ENCODE data around the gene TRAPPC12.

TRAPPC12 gene

DNA sequence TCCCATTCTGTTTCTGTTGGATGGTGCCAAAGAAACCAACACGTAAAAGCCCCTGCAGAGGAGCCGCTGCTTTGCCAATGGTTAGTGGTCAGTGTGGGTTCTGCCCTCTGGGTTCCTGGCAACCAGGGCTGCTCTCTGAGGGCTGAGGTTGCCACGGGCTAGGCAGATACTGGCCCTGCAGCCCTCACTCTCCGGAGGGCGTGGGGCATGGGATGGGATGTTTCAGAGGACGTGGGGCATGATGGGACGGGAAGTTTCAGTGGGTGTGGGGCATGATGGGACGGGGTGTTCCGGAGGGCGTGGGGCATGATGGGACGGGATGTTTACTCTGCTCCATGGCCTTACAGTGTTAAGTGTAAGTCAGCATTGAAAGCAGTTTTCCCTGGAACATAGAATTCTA is 105.7 kb downstream of the TRAPPC12 start:
- Histone ChIP-seq H2BK5ac (ENCODE audit: low read length) (no peak overlapping the region), H3K9ac (ENCODE audit: low read depth, low read length, poor library complexity) (peak overlapping the region; percentile 39), H2AK5ac (ENCODE audit: low read depth, low read length) (no peak overlapping the region), H3K36me3 (replicated peaks in 1 of 2; ENCODE audit: control insufficient read depth in 2 of 2, insufficient read depth in 2 of 2, low read length in 2 of 2) (peaks cover 1 to 31% of the 10 kb centered on the region in 2 donors), H3K4me3 (ENCODE audit: low read length in 2 of 2) (no peak overlapping the region), H3K4me2 (ENCODE audit: insufficient read depth, low read length, poor library complexity, severe bottlenecking) (no peak overlapping the region), H3K9me3 (replicated peaks in 1 of 2; ENCODE audit: control insufficient read depth in 2 of 2, insufficient read depth in 1 of 2, low read depth in 1 of 2, low read length in 2 of 2) (peaks cover 0 to 21% of the 10 kb centered on the region in 2 donors), H3K18ac (ENCODE audit: low read length) (no peak overlapping the region), H4K8ac (ENCODE audit: low read depth, low read length) (no peak overlapping the region), H3K14ac (ENCODE audit: low read length) (peak overlapping the region; percentile 84), H4K91ac (ENCODE audit: low read depth, low read length, poor library complexity) (no peak overlapping the region), H3K27me3 (ENCODE audit: control insufficient read depth in 3 of 3, insufficient read depth in 3 of 3, low read depth in 1 of 3, low read length in 3 of 3) (no peaks in the 10 kb centered on the region), H3K23ac (ENCODE audit: low read depth, low read length, poor library complexity) (no peak overlapping the region), H2BK120ac (ENCODE audit: low read depth, low read length) (no peak overlapping the region), H2BK15ac (ENCODE audit: low read length) (no peak overlapping the region), H3K79me1 (ENCODE audit: low read depth, low read length) (peaks cover 2% of the 10 kb centered on the region), H3K27ac (replicated peaks; ENCODE audit: low read length) (no peak overlapping the region), H2BK12ac (ENCODE audit: low read length) (peak overlapping the region; percentile 46), H2AFZ (ENCODE audit: low read length) (no peak overlapping the region), H3K4me1 (ENCODE audit: control insufficient read depth in 2 of 2, insufficient read depth in 1 of 2, low read depth in 1 of 2, low read length in 2 of 2) (peaks cover 3 to 4% of the 10 kb centered on the region in 2 donors), H3K4ac (ENCODE audit: low read length) (no peak overlapping the region)
- WGBS, 2 donors (ENCODE audit: extremely low coverage in 2 of 2, insufficient read length in 2 of 2, insufficient replicate concordance in 1 of 2): no CpG with 5 or more reads among the region's 11 CpGs
- DNase-seq (ENCODE audit: low spot score): no peak

DNA sequence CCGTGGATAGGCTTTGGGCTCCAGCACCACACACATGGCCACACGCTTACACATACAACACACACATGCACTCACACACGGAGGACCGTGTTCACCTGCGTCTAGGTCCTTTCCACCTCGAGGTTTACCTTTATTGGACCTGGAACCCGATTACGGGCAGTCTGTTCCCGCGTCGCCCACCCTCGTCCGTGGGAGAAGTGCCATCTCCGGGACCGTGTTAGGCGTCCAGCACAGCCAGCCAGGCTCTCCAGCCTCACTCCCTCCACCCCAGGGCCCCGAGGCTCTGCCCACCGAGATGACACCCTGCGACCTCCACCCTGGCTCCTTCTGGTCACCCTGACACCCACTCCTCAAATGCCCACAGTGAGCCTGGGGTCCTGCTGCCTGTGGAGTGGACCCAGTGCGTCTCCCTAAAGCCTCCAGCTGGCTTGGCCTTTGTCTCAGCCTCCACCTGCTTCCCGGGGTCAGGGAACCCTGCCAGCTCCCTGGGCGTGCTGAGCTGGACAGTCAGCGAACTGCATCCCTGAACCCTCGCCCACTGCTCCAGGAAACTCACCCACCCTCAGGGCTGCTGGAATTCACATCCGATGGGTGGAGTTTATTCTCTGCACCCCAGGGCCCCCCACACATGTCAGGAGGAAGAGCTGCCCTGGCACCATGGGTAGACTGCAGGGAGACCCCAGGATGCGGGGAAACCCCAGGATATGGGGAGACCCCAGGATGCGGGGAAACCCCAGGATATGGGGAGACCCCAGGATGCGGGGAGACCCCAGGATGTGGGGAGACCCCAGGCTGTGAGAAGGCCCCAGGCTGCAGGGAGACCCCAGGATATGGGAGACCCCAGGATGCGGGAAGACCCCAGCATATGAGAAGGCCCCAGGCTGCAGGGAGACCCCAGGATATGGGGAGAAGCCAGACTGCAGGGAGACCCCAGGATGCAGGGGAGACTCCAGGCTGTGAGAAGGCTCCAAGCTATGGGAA is 106.8 kb downstream of the TRAPPC12 start:
- Histone ChIP-seq H4K91ac (ENCODE audit: low read depth, low read length, poor library complexity) (no peak overlapping the region), H3K79me1 (ENCODE audit: low read depth, low read length) (peaks cover 2% of the 10 kb centered on the region), H2BK5ac (ENCODE audit: low read length) (peak overlapping the region; percentile 67), H3K27me3 (ENCODE audit: control insufficient read depth in 3 of 3, insufficient read depth in 3 of 3, low read depth in 1 of 3, low read length in 3 of 3) (no peaks in the 10 kb centered on the region), H3K27ac (replicated peaks; ENCODE audit: low read length) (no peak overlapping the region), H2AK5ac (ENCODE audit: low read depth, low read length) (peak overlapping the region; percentile 34), H2BK12ac (ENCODE audit: low read length) (no peak overlapping the region), H2BK15ac (ENCODE audit: low read length) (no peak overlapping the region), H3K14ac (ENCODE audit: low read length) (no peak overlapping the region), H2AFZ (ENCODE audit: low read length) (no peak overlapping the region), H3K36me3 (replicated peaks in 1 of 2; ENCODE audit: control insufficient read depth in 2 of 2, insufficient read depth in 2 of 2, low read length in 2 of 2) (peaks cover 1 to 24% of the 10 kb centered on the region in 2 donors), H3K9ac (ENCODE audit: low read depth, low read length, poor library complexity) (no peak overlapping the region), H3K4ac (ENCODE audit: low read length) (no peak overlapping the region), H4K8ac (ENCODE audit: low read depth, low read length) (no peak overlapping the region), H3K18ac (ENCODE audit: low read length) (peak overlapping the region; percentile 69), H3K4me2 (ENCODE audit: insufficient read depth, low read length, poor library complexity, severe bottlenecking) (no peak overlapping the region), H2BK120ac (ENCODE audit: low read depth, low read length) (no peak overlapping the region), H3K9me3 (replicated peaks in 1 of 2; ENCODE audit: control insufficient read depth in 2 of 2, insufficient read depth in 1 of 2, low read depth in 1 of 2, low read length in 2 of 2) (peaks cover 0 to 21% of the 10 kb centered on the region in 2 donors), H3K23ac (ENCODE audit: low read depth, low read length, poor library complexity) (peak overlapping the region; percentile 52), H3K4me1 (ENCODE audit: control insufficient read depth in 2 of 2, insufficient read depth in 1 of 2, low read depth in 1 of 2, low read length in 2 of 2) (peaks cover 3 to 4% of the 10 kb centered on the region in 2 donors), H3K4me3 (ENCODE audit: low read length in 2 of 2) (no peak overlapping the region)
- DNase-seq (ENCODE audit: low spot score): no peak
- no CpG with 5 or more reads among the region's 29 CpGs for WGBS, 2 donors (ENCODE audit: extremely low coverage in 2 of 2, insufficient read length in 2 of 2, insufficient replicate concordance in 1 of 2)

DNA sequence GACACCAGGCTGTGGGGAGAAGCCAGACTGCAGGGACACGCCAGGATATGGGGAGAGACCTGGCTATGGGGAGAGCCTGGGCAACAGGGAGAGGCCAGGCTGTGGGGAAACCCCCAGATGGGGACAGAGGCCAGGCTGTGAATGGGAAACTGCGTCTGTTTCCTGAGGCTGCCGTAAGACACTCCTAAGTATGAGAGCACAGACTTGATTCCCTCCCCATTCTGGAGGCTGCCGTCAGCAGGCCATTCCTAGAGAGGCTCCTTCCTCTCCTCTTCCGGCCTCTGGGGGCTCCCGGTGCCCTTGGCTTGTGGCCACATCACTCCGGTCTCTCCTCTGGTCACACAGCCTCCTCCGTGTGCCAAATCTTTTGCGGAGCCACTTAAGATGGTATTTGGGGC is 107.5 kb downstream of the TRAPPC12 start:
- WGBS, 2 donors (ENCODE audit: extremely low coverage in 2 of 2, insufficient read length in 2 of 2, insufficient replicate concordance in 1 of 2): no CpG with 5 or more reads among the region's 9 CpGs
- H2BK5ac ChIP-seq (ENCODE audit: low read length): peak overlapping the region; percentile 67

DNA sequence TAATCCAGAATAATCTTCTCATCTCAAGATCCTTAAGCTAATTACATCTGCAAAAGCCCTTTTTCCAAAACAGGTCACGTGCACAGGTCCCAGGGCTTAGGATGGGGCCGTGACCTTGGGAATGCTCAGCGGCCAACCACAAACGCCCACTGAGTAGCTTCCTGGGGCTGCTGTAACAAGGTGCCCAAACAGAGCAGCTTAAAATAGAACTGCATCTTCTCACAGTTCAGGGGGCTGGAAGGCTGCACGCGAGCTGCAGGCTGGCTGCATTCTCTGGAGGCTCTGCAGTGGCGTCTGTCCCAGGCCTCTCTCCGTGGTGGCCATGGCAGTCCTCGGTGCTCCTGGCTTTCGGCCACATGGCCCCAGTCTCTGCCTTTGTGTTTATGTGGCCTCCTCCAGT is 107.9 kb downstream of the TRAPPC12 start:
- no peak overlapping the region for H3K27ac ChIP-seq (replicated peaks; ENCODE audit: low read length)
- no peak overlapping the region for H3K4me2 ChIP-seq (ENCODE audit: insufficient read depth, low read length, poor library complexity, severe bottlenecking)
- H2BK15ac ChIP-seq (ENCODE audit: low read length): no peak overlapping the region
- no peak overlapping the region for H2BK5ac ChIP-seq (ENCODE audit: low read length)
- no CpG with 5 or more reads among the region's 10 CpGs for WGBS, 2 donors (ENCODE audit: extremely low coverage in 2 of 2, insufficient read length in 2 of 2, insufficient replicate concordance in 1 of 2)
- H3K4me3 ChIP-seq (ENCODE audit: low read length in 2 of 2): no peak overlapping the region
- H3K27me3 ChIP-seq (ENCODE audit: control insufficient read depth in 3 of 3, insufficient read depth in 3 of 3, low read depth in 1 of 3, low read length in 3 of 3): no peaks in the 10 kb centered on the region
- H2AK5ac ChIP-seq (ENCODE audit: low read depth, low read length): no peak overlapping the region
- no peak overlapping the region for H3K14ac ChIP-seq (ENCODE audit: low read length)
- H3K4me1 ChIP-seq (ENCODE audit: control insufficient read depth in 2 of 2, insufficient read depth in 1 of 2, low read depth in 1 of 2, low read length in 2 of 2): peaks cover 3 to 4% of the 10 kb centered on the region in 2 donors
- H2BK12ac ChIP-seq (ENCODE audit: low read length): no peak overlapping the region
- H3K23ac ChIP-seq (ENCODE audit: low read depth, low read length, poor library complexity): no peak overlapping the region
- no peak overlapping the region for H3K4ac ChIP-seq (ENCODE audit: low read length)
- H3K18ac ChIP-seq (ENCODE audit: low read length): peak overlapping the region; percentile 41
- no peak overlapping the region for H2BK120ac ChIP-seq (ENCODE audit: low read depth, low read length)
- no peak for DNase-seq (ENCODE audit: low spot score)
- no peaks in the 10 kb centered on the region for H3K79me1 ChIP-seq (ENCODE audit: low read depth, low read length)
- no peak overlapping the region for H4K91ac ChIP-seq (ENCODE audit: low read depth, low read length, poor library complexity)
- peaks cover 0 to 14% of the 10 kb centered on the region in 2 donors for H3K9me3 ChIP-seq (replicated peaks in 1 of 2; ENCODE audit: control insufficient read depth in 2 of 2, insufficient read depth in 1 of 2, low read depth in 1 of 2, low read length in 2 of 2)
- H2AFZ ChIP-seq (ENCODE audit: low read length): no peak overlapping the region
- H3K36me3 ChIP-seq (replicated peaks in 1 of 2; ENCODE audit: control insufficient read depth in 2 of 2, insufficient read depth in 2 of 2, low read length in 2 of 2): peaks cover 1 to 15% of the 10 kb centered on the region in 2 donors
- H3K9ac ChIP-seq (ENCODE audit: low read depth, low read length, poor library complexity): no peak overlapping the region
- H4K8ac ChIP-seq (ENCODE audit: low read depth, low read length): no peak overlapping the region

More for the DNA sequence above, 107.5 kb downstream of the TRAPPC12 start:
- Histone ChIP-seq H2BK12ac (ENCODE audit: low read length) (no peak overlapping the region), H2BK120ac (ENCODE audit: low read depth, low read length) (no peak overlapping the region), H3K18ac (ENCODE audit: low read length) (peak overlapping the region; percentile 69), H3K9me3 (replicated peaks in 1 of 2; ENCODE audit: control insufficient read depth in 2 of 2, insufficient read depth in 1 of 2, low read depth in 1 of 2, low read length in 2 of 2) (peaks cover 0 to 18% of the 10 kb centered on the region in 2 donors), H3K27ac (replicated peaks; ENCODE audit: low read length) (no peak overlapping the region), H3K27me3 (ENCODE audit: control insufficient read depth in 3 of 3, insufficient read depth in 3 of 3, low read depth in 1 of 3, low read length in 3 of 3) (no peaks in the 10 kb centered on the region), H2AK5ac (ENCODE audit: low read depth, low read length) (peak overlapping the region; percentile 34), H2AFZ (ENCODE audit: low read length) (no peak overlapping the region), H4K8ac (ENCODE audit: low read depth, low read length) (no peak overlapping the region), H3K9ac (ENCODE audit: low read depth, low read length, poor library complexity) (no peak overlapping the region), H2BK15ac (ENCODE audit: low read length) (no peak overlapping the region), H3K4me1 (ENCODE audit: control insufficient read depth in 2 of 2, insufficient read depth in 1 of 2, low read depth in 1 of 2, low read length in 2 of 2) (peaks cover 3 to 4% of the 10 kb centered on the region in 2 donors), H3K4me2 (ENCODE audit: insufficient read depth, low read length, poor library complexity, severe bottlenecking) (no peak overlapping the region), H4K91ac (ENCODE audit: low read depth, low read length, poor library complexity) (no peak overlapping the region), H3K79me1 (ENCODE audit: low read depth, low read length) (no peaks in the 10 kb centered on the region), H3K36me3 (replicated peaks in 1 of 2; ENCODE audit: control insufficient read depth in 2 of 2, insufficient read depth in 2 of 2, low read length in 2 of 2) (peaks cover 1 to 18% of the 10 kb centered on the region in 2 donors), H3K4ac (ENCODE audit: low read length) (no peak overlapping the region), H3K23ac (ENCODE audit: low read depth, low read length, poor library complexity) (no peak overlapping the region), H3K14ac (ENCODE audit: low read length) (no peak overlapping the region), H3K4me3 (ENCODE audit: low read length in 2 of 2) (no peak overlapping the region)
- DNase-seq (ENCODE audit: low spot score): no peak

Data from neuronal stem cell (in vitro differentiated cells).